ENCODE data around the gene SLC7A5.

DNA sequence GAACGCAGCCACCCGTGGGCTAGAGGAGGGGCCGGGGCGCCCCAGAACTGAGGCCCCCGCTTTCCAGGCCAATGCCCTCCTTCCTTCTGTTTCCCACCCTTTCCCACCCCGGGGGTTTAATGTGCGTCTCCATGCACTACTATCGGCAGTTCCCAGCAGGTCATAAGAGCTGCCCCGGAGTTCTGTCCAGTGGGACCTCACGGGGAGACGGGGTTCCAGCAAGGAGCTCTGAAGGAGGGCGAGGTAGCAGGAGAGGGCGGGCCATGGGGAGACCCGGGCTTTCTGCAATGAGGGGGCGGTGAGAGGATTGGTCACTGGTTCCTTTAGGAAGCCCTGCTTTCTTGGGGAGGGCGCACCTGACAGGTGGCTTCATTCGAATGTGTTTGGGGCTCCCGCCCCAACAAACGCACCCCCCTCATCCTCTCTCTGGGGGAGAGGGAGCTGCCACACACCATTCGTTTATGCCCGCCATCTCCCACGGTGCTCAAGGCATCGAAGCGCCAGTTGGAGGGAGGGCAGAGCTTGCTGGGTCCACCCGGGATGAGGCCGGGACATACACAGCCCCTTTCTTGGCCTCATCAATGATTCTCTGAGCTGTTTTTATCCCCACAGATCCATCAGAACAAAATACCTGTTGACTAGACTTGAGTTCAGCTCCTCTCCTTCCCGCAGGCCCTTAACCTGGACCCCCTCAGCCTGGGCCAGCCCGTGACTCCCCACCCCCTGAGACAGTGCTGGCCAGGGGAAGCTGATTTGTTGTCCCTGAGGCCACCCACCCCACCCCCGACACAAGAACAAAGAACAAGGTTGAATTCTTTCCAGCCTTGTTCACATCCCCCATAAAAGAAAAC, 44.1 kb downstream of the SLC7A5 start:
- no peak for TF ChIP-seq EP300 (IDR thresholded peaks at IDR 0.05; ENCODE audit: borderline replicate concordance)
- no peak for TF ChIP-seq CREB1 (IDR thresholded peaks at IDR 0.05; ENCODE audit: low read depth)
- TF ChIP-seq YY1 (IDR thresholded peaks at IDR 0.05; ENCODE audit: low read depth) = no peak
